Lower leg skin (tissue), 3 donors: ENCODE results near the gene ZSCAN20.
"Not testable (repeated sequence)": the region's sequence is repeated elsewhere in the genome, so short reads cannot be mapped to it uniquely, and the experiment has no call there.

Source experiments
- CTCF ChIP-seq, 3 donors: fragments of 450-650 bp; IDR thresholded peaks; one replicate each; pipeline ENCODE4 v1.5.1; 2016; ENCODE audit warnings: antibody characterized with exemption in 3 of 3, mild to moderate bottlenecking in 3 of 3, moderate library complexity in 2 of 3
- POLR2A ChIP-seq, 2 donors: fragments of 450-650 bp; IDR thresholded peaks; one replicate each; pipeline ENCODE4 v1.6.1; 2016 to 2017; ENCODE audit warnings: antibody characterized with exemption in 2 of 2, mild to moderate bottlenecking in 1 of 2, moderate library complexity in 1 of 2

DNA sequence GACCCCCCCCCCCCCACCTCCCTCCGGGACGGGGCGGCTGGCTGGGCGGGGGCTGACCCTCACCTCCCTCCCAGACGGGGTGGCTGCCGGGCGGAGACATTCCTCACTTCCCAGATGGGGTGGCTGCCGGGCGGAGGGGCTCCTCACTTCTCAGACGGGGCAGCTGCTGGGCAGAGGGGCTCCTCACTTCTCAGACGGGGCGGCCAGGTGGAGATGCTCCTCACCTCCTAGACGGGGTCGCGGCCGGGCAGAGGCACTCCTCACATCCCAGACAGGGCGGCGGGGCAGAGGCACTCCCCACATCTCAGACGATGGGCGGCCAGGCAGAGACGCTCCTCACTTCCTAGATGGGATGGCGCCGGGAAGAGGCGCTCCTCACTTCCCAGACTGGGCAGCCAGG, 36.8 kb downstream of the ZSCAN20 start:
- not testable (repeated sequence) for TF ChIP-seq CTCF, POLR2A (IDR thresholded peaks at IDR 0.05)
